ENCODE data around the gene USP40. TPM values are rescaled to one million over a fixed set of nuclear protein-coding genes. Genes with fewer than 3 reads are reported as not detected.

USP40 gene
- total RNA-seq, 1 donor from 2014 or later, result 32.9 TPM

- H3K27ac Mint-ChIP-seq, result no peak overlapping the region
- Histone ChIP-seq H3K27me3 (no peaks in the 10 kb centered on the region), H4K20me1 (ENCODE audit: low read depth) (no peaks in the 10 kb centered on the region), H3K9ac (no peak overlapping the region), H3K79me2 (ENCODE audit: low read depth) (no peaks in the 10 kb centered on the region), H3K4me3 (no peak overlapping the region), H3K36me3 (no peaks in the 10 kb centered on the region), H3K9me3 (ENCODE audit: low read depth) (no peaks in the 10 kb centered on the region), H3K4me2 (no peak overlapping the region), H3K27ac (no peak overlapping the region), H3K4me1 (no peaks in the 10 kb centered on the region), H2AFZ (replicated peaks) (no peak overlapping the region), H3F3A (ENCODE audit: low read depth) (peaks cover 5% of the 10 kb centered on the region)
- H3K4me3 Mint-ChIP-seq, result no peak overlapping the region
- TF ChIP-seq EZH2phosphoT487 (IDR thresholded peaks at IDR 0.05) (no peak), CTCF (IDR thresholded peaks at IDR 0.05) (no peak), EZH2 (IDR thresholded peaks at IDR 0.05) (no peak)
- DNase-seq (ENCODE audit: low spot score), result no peak
- no peaks in the 10 kb centered on the region for H3K36me3 Mint-ChIP-seq
- H3K4me1 Mint-ChIP-seq, result no peaks in the 10 kb centered on the region
- peaks cover 2% of the 10 kb centered on the region for H3K27me3 Mint-ChIP-seq (ENCODE audit: insufficient read depth, low read depth)
- H3K9me3 Mint-ChIP-seq, result peaks cover 9% of the 10 kb centered on the region
These were observed 5.9 kb upstream of the USP40 start for GRCh38 chr2:233572468-233572867.

GRCh38 chr2:233571462-233571861 lies 4.9 kb upstream of the USP40 start:
- TF ChIP-seq CTCF (IDR thresholded peaks at IDR 0.05), result no peak
- TF ChIP-seq EZH2phosphoT487 (IDR thresholded peaks at IDR 0.05), result no peak
- TF ChIP-seq EZH2 (IDR thresholded peaks at IDR 0.05), result no peak
- no peak overlapping the region for H3K4me2 ChIP-seq
- no peak for DNase-seq (ENCODE audit: low spot score)

GRCh38 chr2:233571001-233571400 lies 4.4 kb upstream of the USP40 start:
- Mint-ChIP-seq H3K9me3 (peaks cover 4% of the 10 kb centered on the region), H3K36me3 (no peaks in the 10 kb centered on the region), H3K4me3 (no peak overlapping the region), H3K27ac (no peak overlapping the region), H3K4me1 (no peaks in the 10 kb centered on the region), H3K27me3 (ENCODE audit: insufficient read depth, low read depth) (peaks cover 4% of the 10 kb centered on the region)
- H3K79me2 ChIP-seq (ENCODE audit: low read depth), result no peaks in the 10 kb centered on the region
- H3K36me3 ChIP-seq, result no peaks in the 10 kb centered on the region
- TF ChIP-seq CTCF (IDR thresholded peaks at IDR 0.05), result no peak
- no peak for TF ChIP-seq EZH2phosphoT487 (IDR thresholded peaks at IDR 0.05)
- no peak for TF ChIP-seq EZH2 (IDR thresholded peaks at IDR 0.05)
- no peak overlapping the region for H3K9ac ChIP-seq
- H4K20me1 ChIP-seq (ENCODE audit: low read depth), result no peaks in the 10 kb centered on the region
- no peak overlapping the region for H3K4me2 ChIP-seq
- no peak overlapping the region for H3K4me3 ChIP-seq
- H3K27me3 ChIP-seq, result no peaks in the 10 kb centered on the region
- H3K27ac ChIP-seq, result no peak overlapping the region
- no peaks in the 10 kb centered on the region for H3K4me1 ChIP-seq
- H2AFZ ChIP-seq (replicated peaks), result no peak overlapping the region
- no peaks in the 10 kb centered on the region for H3K9me3 ChIP-seq (ENCODE audit: low read depth)
- H3F3A ChIP-seq (ENCODE audit: low read depth), result peaks cover 13% of the 10 kb centered on the region
- DNase-seq (ENCODE audit: low spot score), result no peak

More at GRCh38 chr2:233571462-233571861, 4.9 kb upstream of the USP40 start:
- H2AFZ ChIP-seq (replicated peaks), result no peak overlapping the region
- H3K79me2 ChIP-seq (ENCODE audit: low read depth), result no peaks in the 10 kb centered on the region
- no peak overlapping the region for H3K4me3 ChIP-seq
- H3K4me3 Mint-ChIP-seq, result no peak overlapping the region
- H3K27ac ChIP-seq, result no peak overlapping the region
- H3K36me3 ChIP-seq, result no peaks in the 10 kb centered on the region
- H3K4me1 ChIP-seq, result no peaks in the 10 kb centered on the region
- H4K20me1 ChIP-seq (ENCODE audit: low read depth), result no peaks in the 10 kb centered on the region
- H3K9me3 Mint-ChIP-seq, result peaks cover 4% of the 10 kb centered on the region
- H3K9ac ChIP-seq, result no peak overlapping the region
- H3K4me1 Mint-ChIP-seq, result no peaks in the 10 kb centered on the region
- peaks cover 9% of the 10 kb centered on the region for H3F3A ChIP-seq (ENCODE audit: low read depth)
- no peaks in the 10 kb centered on the region for H3K27me3 ChIP-seq
- H3K9me3 ChIP-seq (ENCODE audit: low read depth), result no peaks in the 10 kb centered on the region
- H3K27ac Mint-ChIP-seq, result no peak overlapping the region
- no peaks in the 10 kb centered on the region for H3K36me3 Mint-ChIP-seq
- peaks cover 4% of the 10 kb centered on the region for H3K27me3 Mint-ChIP-seq (ENCODE audit: insufficient read depth, low read depth)
